ENCODE data around the gene PLN.

PLN gene

GRCh38 chr6:118580585-118581419, 32.7 kb downstream of the PLN start:
- DNase-seq = peak in 2 of 6 experiments; percentile 20 to 40

GRCh38 chr6:118581489-118581959, 33.4 kb downstream of the PLN start:
- no peak for DNase-seq

GRCh38 chr6:118584911-118585310, 36.8 kb downstream of the PLN start:
- DNase-seq = no peak

GRCh38 chr6:118586746-118587485, 38.8 kb downstream of the PLN start:
- no peak for DNase-seq

GRCh38 chr6:118588626-118589025, 40.5 kb downstream of the PLN start:
- no peak for DNase-seq

- DNase-seq = no peak
These were observed 41.1 kb downstream of the PLN start for GRCh38 chr6:118589186-118589585.

GRCh38 chr6:118589649-118590365, 41.7 kb downstream of the PLN start:
- no peak for DNase-seq

GRCh38 chr6:118591897-118592296, 43.8 kb downstream of the PLN start:
- DNase-seq = no peak

GRCh38 chr6:118594877-118595276, 46.8 kb downstream of the PLN start:
- DNase-seq = no peak

GRCh38 chr6:118596774-118597320, 48.8 kb downstream of the PLN start:
- no peak for DNase-seq

GRCh38 chr6:118597636-118598035, 49.5 kb downstream of the PLN start:
- no peak for DNase-seq

- no peak for DNase-seq
These were observed 50.2 kb downstream of the PLN start for GRCh38 chr6:118598324-118598723.

- no peak for DNase-seq
These were observed 54.2 kb downstream of the PLN start for GRCh38 chr6:118602300-118602699.

GRCh38 chr6:118603372-118603771, 55.3 kb downstream of the PLN start:
- no peak for DNase-seq

GRCh38 chr6:118606268-118606667, 58.2 kb downstream of the PLN start:
- no peak for DNase-seq

GRCh38 chr6:118606858-118607257, 58.8 kb downstream of the PLN start:
- no peak for DNase-seq

Measured in stimulated activated naive CD4-positive, alpha-beta T cell (primary cell).